ENCODE results near the gene TBC1D4.

- no peak for TF ChIP-seq CTCF (IDR thresholded peaks at IDR 0.05 in 8 of 11, conservative IDR thresholded peaks at IDR 0.05 in 3 of 11)
- TF ChIP-seq POLR2A (IDR thresholded peaks at IDR 0.05) = no peak
Measured at GRCh38 chr13:75445717-75446499, 36.1 kb downstream of the TBC1D4 start.
